ENCODE measurements around the gene DPM1. TPM values are rescaled to one million over a fixed set of nuclear protein-coding genes. Genes with fewer than 3 reads are reported as not detected.

Gene DPM1
- total RNA-seq, 1 donor from 2014 or later: 39.8 TPM

GRCh38 chr20:50926530-50926929, 31.8 kb downstream of the DPM1 start:
- TF ChIP-seq CTCF (IDR thresholded peaks at IDR 0.05): no peak
- ATAC-seq (ENCODE audit: low read depth) (no peak), DNase-seq (no peak)
- Mint-ChIP-seq H3K27ac (peak overlapping the region; percentile 24), H3K4me1 (peaks cover 74% of the 10 kb centered on the region), H3K9me3 (no peaks in the 10 kb centered on the region), H3K4me3 (no peak overlapping the region), H3K36me3 (ENCODE audit: low read depth) (peaks cover 62% of the 10 kb centered on the region), H3K27me3 (no peaks in the 10 kb centered on the region)
- ChIA-PET CTCF (interaction anchor here (0.6 to 9.0 kb wide), 3 partner anchors 12 to 133 kb away, joined by 3 to 231 read pairs (median 6); partner anchors contain the start of gene BCAS4), POLR2A (interaction anchor here (1.7 kb wide), 1 partner anchor 136 kb away, joined by 6 read pairs; no protein-coding TSS in a partner anchor)
- intact Hi-C loops (cut with micrococcal nuclease): loop anchor here (5.0 kb wide), 1 partner anchor 34 kb away; no protein-coding TSS in a partner anchor

DNA sequence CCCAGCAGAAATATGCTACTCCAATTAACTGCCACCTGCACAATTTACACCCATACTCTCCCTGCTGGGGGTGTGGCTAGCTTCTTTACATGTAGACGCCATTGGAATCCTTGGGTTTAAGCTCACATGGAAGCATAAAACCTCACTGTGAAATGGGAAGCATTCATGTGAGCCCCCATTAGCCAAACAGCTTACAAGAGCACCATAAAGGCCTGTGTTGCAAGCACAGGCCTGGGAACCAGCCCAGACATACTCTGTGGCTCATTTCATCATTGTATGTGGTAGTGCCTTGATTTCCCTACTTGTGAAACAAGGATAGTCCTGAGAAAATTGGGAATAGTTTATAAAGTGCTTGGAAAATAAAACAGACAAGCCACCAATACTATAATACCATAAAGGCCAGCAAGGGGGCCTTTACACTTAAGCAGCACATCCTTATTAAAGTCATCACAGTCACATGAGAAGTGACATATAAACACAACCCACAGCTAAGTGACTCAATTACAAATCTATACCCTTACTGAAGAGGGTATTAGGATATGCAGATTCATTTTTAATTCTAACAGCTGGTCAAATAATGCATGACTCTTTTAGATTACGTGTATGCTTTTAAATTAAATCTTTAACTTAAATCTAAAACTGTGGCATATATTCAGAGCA, 33.9 kb downstream of the DPM1 start:
- Mint-ChIP-seq H3K4me3 (no peak overlapping the region), H3K36me3 (ENCODE audit: low read depth) (peaks cover 62% of the 10 kb centered on the region), H3K4me1 (peaks cover 88% of the 10 kb centered on the region), H3K9me3 (no peaks in the 10 kb centered on the region), H3K27ac (peak overlapping the region; percentile 21), H3K27me3 (no peaks in the 10 kb centered on the region)
- TF ChIP-seq CTCF (IDR thresholded peaks at IDR 0.05): no peak
- ChIA-PET CTCF (interaction anchor here (1.2 to 2.7 kb wide), 2 partner anchors 9 to 130 kb away, joined by 4 to 6 read pairs; partner anchors contain the start of gene BCAS4), POLR2A (no interaction called here)
- no peak for ATAC-seq (ENCODE audit: low read depth)
- no peak for DNase-seq
- intact Hi-C loops (cut with micrococcal nuclease): no loop called here

GRCh38 chr20:50921803-50922501, 36.4 kb downstream of the DPM1 start:
- H3K4me3 Mint-ChIP-seq: no peak overlapping the region
- ChIA-PET CTCF (interaction anchor here (1.5 to 2.4 kb wide), 3 partner anchors 7 to 131 kb away, joined by 5 to 10 read pairs (median 7); partner anchors contain the start of gene BCAS4), POLR2A (interaction anchor here (1.3 to 2.0 kb wide), 4 partner anchors 9 to 132 kb away, joined by 4 to 11 read pairs (median 8); partner anchors contain the start of genes ADNP and BCAS4)
- intact Hi-C loops (cut with micrococcal nuclease): no loop called here
- H3K27ac Mint-ChIP-seq: peak overlapping the region; percentile 65
- ATAC-seq (ENCODE audit: low read depth): no peak
- H3K36me3 Mint-ChIP-seq (ENCODE audit: low read depth): peaks cover 50% of the 10 kb centered on the region
- no peaks in the 10 kb centered on the region for H3K9me3 Mint-ChIP-seq
- peaks cover 88% of the 10 kb centered on the region for H3K4me1 Mint-ChIP-seq
- no peaks in the 10 kb centered on the region for H3K27me3 Mint-ChIP-seq
- no peak for TF ChIP-seq CTCF (IDR thresholded peaks at IDR 0.05)
- no peak for DNase-seq

DNA sequence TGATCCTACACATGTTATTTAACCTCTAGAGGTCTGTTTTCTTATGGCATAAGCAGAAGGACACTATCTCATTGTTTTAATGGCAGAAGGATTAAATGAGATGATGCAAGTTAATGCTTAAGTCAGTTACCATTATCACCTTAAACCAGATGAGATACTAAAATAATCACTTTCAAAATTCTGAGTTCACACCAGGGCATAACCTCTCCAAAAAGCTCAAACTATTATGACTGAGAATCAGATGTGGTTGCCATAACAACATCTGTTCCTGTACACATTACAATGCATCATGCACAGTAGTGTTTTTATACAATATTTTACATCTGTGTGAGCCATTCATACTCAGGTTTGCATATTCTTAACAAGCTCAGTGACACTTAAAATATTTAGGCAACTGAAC, 37.3 kb downstream of the DPM1 start:
- ChIA-PET CTCF (interaction anchor here (1.5 to 2.4 kb wide), 2 partner anchors 8 to 127 kb away, joined by 7 to 10 read pairs; partner anchors contain the start of gene BCAS4), POLR2A (interaction anchor here (0.6 to 1.9 kb wide), 4 partner anchors 9 to 126 kb away, joined by 3 to 11 read pairs (median 6); partner anchors contain the start of genes ADNP and BCAS4)
- DNase-seq (no peak), ATAC-seq (ENCODE audit: low read depth) (peak; percentile 38)
- Mint-ChIP-seq H3K9me3 (no peaks in the 10 kb centered on the region), H3K4me3 (no peak overlapping the region), H3K4me1 (peaks cover 91% of the 10 kb centered on the region), H3K27ac (no peak overlapping the region), H3K27me3 (no peaks in the 10 kb centered on the region), H3K36me3 (ENCODE audit: low read depth) (peaks cover 53% of the 10 kb centered on the region)
- no peak for TF ChIP-seq CTCF (IDR thresholded peaks at IDR 0.05)
- intact Hi-C loops (cut with micrococcal nuclease): no loop called here

- H3K4me3 Mint-ChIP-seq: no peak overlapping the region
- H3K27ac Mint-ChIP-seq: peak overlapping the region; percentile 61
- H3K4me1 Mint-ChIP-seq: peaks cover 90% of the 10 kb centered on the region
These were observed 38.8 kb downstream of the DPM1 start for GRCh38 chr20:50919567-50919966.

More at GRCh38 chr20:50919567-50919966, 38.8 kb downstream of the DPM1 start:
- POLR2A ChIA-PET: interaction anchor here (0.6 to 0.7 kb wide), 2 partner anchors 17 to 581 kb away, joined by 4 read pairs; no protein-coding TSS in a partner anchor
- TF ChIP-seq CTCF (IDR thresholded peaks at IDR 0.05): no peak
- ATAC-seq (ENCODE audit: low read depth): no peak
- H3K36me3 Mint-ChIP-seq (ENCODE audit: low read depth): peaks cover 45% of the 10 kb centered on the region
- intact Hi-C loops (cut with micrococcal nuclease): no loop called here
- no peaks in the 10 kb centered on the region for H3K9me3 Mint-ChIP-seq
- no peaks in the 10 kb centered on the region for H3K27me3 Mint-ChIP-seq
- no peak for DNase-seq
- CTCF ChIA-PET: interaction anchor here (1.2 to 2.4 kb wide), 2 partner anchors 11 to 125 kb away, joined by 3 to 7 read pairs; partner anchors contain the start of gene BCAS4

All from activated B cell treated with CpG ODN at 0.5 μM for 24 hours (primary cell).